Naive B cell (primary cell): ENCODE measurements around the gene CSDE1. TPM values are rescaled to one million over a fixed set of nuclear protein-coding genes. Genes with fewer than 3 reads are reported as not detected.

Source experiments
- ATAC-seq, 2 donors: fragments of 150-1000 bp; cut with Tn5 transposase; 2 replicates each; pipeline ENCODE4 v1.10.0; 2021; ENCODE audit warnings: low read depth in 2 of 2, mild to moderate bottlenecking in 2 of 2, moderate library complexity in 2 of 2
- DNase-seq: peaks from one replicate; pipeline ENCODE4 v3.0.0; 2022
- H3K27ac Mint-ChIP-seq, 6 donors: one replicate each; pipeline ENCODE4 v1.8.0; 2020 to 2022; ENCODE audit warnings: mild to moderate bottlenecking in 6 of 6, mixed read lengths in 6 of 6, moderate library complexity in 5 of 6, inconsistent platforms in 2 of 6
- H3K27me3 Mint-ChIP-seq, 3 donors: one replicate each; pipeline ENCODE4 v1.8.0; 2021 to 2022; ENCODE audit warnings: mixed read lengths in 3 of 3, mild to moderate bottlenecking in 1 of 3
- H3K36me3 Mint-ChIP-seq, 2 donors: one replicate each; pipeline ENCODE4 v1.8.0; 2020 to 2022; ENCODE audit warnings: mixed read lengths in 2 of 2, inconsistent platforms in 1 of 2, mild to moderate bottlenecking in 1 of 2
- H3K4me1 Mint-ChIP-seq, 3 donors: one replicate each; pipeline ENCODE4 v1.8.0; 2020 to 2022; ENCODE audit warnings: mixed read lengths in 3 of 3, inconsistent platforms in 1 of 3, mild to moderate bottlenecking in 1 of 3, moderate library complexity in 1 of 3
- H3K4me3 Mint-ChIP-seq, 8 donors: one replicate each; pipeline ENCODE4 v1.8.0; 2020 to 2022; ENCODE audit warnings: mild to moderate bottlenecking in 8 of 8, mixed read lengths in 8 of 8, moderate library complexity in 8 of 8, inconsistent platforms in 2 of 8
- H3K9me3 Mint-ChIP-seq, 7 donors: one replicate each; pipeline ENCODE4 v1.8.0; 2020 to 2022; ENCODE audit warnings: mixed read lengths in 7 of 7, mild to moderate bottlenecking in 5 of 7, inconsistent platforms in 2 of 7, moderate library complexity in 1 of 7
- polyA plus RNA-seq, 6 donors: library from polyadenylated mRNA; unstranded; fragments of 300-500 nt; fragmentation: Illumina TruSeq; gene quantifications; one replicate each; pipeline ENCODE4 v1.2.3, GENCODE V29; 2021; ENCODE audit warnings: low read depth in 6 of 6

Gene CSDE1
- polyA plus RNA-seq, 6 donors from 2014 or later: 313 to 339 (median 320) TPM

DNA sequence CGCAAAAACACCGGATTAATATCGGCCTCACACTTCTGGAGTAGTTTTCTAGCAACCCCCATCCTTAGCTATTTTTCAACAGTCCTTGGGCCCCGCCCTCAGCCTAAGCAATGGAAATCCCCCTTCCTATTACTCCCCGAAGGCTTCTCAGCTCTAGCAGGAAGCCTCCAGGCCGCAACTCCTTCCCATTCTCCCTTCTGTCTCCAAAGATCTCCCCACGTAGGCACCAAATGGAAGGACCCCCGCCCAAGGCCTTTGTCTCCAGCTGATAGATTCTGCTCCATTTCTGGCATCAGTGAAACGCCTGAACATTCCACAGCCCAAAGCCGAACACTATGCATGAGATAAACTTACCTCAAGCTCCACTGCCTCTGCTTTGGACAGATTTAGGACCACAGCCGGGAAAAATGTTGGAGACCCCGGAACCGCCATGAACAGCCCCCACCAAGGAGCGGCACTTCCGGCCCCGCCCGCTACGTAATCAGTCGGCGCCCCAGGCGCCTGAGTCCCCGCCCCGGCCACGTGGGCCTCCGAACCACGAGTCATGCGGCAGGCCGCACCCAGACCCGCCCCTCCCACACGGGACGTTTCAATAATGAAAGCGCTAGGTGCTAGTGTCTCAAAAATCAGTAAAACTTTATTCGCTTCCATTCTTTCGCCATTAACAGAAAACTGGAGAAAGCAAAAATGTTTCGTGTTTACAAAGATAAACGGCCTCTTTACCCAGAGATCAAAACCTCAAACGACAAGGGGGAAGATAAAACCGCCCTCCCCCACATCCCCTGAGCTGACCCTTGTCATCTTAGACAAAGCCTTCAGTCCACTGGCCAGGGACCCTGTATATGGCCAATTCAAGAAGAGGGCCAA is 41.2 kb downstream of the CSDE1 start, which contains the start of gene NRAS:
Gene NRAS, minus strand, starts transcription at position 468 of the 867 bp plus-strand sequence. CDS start 611 bp downstream, outside the sequence.
- Mint-ChIP-seq H3K9me3 (no peaks in the 10 kb centered on the region), H3K4me3 (peak within 1 kb of the TSS; percentile 89 to 99 (median 98)), H3K36me3 (peaks cover 26 to 27% of the 10 kb centered on the region in 2 donors), H3K4me1 (peaks cover 12 to 27% (median 15%) of the 10 kb centered on the region in 3 donors), H3K27ac (peak within 1 kb of the TSS; percentile 99 to 100 (median 100)), H3K27me3 (no peaks in the 10 kb centered on the region)
- ATAC-seq: peak; percentile 93 to 95
- peak; percentile 94 for DNase-seq

GRCh38 chr1:114715952-114716303 is 41.9 kb downstream of the CSDE1 start:
- H3K27me3 Mint-ChIP-seq: no peaks in the 10 kb centered on the region
- ATAC-seq (no peak), DNase-seq (no peak)
- peak overlapping the region; percentile 99 to 100 (median 100) for H3K27ac Mint-ChIP-seq
- H3K4me1 Mint-ChIP-seq: peaks cover 12 to 27% (median 15%) of the 10 kb centered on the region in 3 donors
- peak overlapping the region; percentile 89 to 99 (median 98) for H3K4me3 Mint-ChIP-seq
- H3K36me3 Mint-ChIP-seq: peaks cover 22 to 23% of the 10 kb centered on the region in 2 donors
- no peaks in the 10 kb centered on the region for H3K9me3 Mint-ChIP-seq

DNA sequence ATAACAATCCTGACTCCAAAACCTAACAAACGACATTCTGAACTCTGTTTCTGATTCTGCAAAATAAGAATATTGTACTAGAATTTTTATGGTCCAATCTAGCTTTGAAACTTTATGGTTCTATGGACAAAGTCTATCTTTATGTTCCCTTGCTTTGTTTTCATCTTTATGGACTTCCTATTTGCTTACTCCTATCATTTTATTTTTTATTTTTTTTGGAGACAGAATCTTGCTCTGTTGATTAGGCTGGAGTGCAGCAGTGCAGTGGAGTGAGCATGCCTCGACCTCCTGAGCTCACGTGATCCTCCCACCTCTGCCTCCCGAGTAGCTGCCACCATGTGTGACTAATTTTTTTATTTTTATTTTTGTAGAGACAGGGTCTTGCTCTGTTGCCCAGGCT is 44.8 kb downstream of the CSDE1 start:
- no peak for ATAC-seq
- Mint-ChIP-seq H3K4me3 (no peak overlapping the region), H3K27me3 (no peaks in the 10 kb centered on the region), H3K27ac (peak overlapping the region in 1 of 6 donors; percentile 66), H3K9me3 (no peaks in the 10 kb centered on the region), H3K4me1 (peaks cover 12 to 24% (median 19%) of the 10 kb centered on the region in 3 donors), H3K36me3 (peaks cover 0 to 15% of the 10 kb centered on the region in 2 donors)
- DNase-seq: no peak

- no peak for DNase-seq
- H3K9me3 Mint-ChIP-seq: no peaks in the 10 kb centered on the region
- H3K4me3 Mint-ChIP-seq: peak overlapping the region in 1 of 8 donors; percentile 56
- ATAC-seq: no peak
- no peaks in the 10 kb centered on the region for H3K27me3 Mint-ChIP-seq
- H3K4me1 Mint-ChIP-seq: peaks cover 0 to 9% (median 6%) of the 10 kb centered on the region in 3 donors
- peaks cover 11 to 26% of the 10 kb centered on the region in 2 donors for H3K36me3 Mint-ChIP-seq
- no peak overlapping the region for H3K27ac Mint-ChIP-seq
Measured at GRCh38 chr1:114710360-114710759, 47.4 kb downstream of the CSDE1 start.

DNA sequence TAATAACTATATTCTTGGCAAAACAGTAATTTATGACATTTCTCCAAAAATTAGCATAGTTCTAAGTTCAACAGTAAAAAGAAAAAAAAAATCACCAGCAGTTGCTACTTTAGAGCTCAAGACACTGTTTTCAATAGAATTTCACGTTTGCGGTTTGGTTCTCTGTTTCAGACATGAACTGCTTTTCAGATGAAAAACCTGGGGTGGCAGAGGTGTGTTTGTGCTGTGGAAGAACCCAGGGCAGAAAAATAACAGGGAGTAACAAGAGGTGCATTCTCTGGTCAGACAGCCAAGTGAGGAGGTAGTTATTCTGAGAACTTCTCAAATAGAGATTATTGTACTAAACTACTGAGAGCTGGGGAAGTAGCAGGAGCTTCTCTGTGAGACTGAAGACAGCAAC is 50.2 kb downstream of the CSDE1 start:
- no peaks in the 10 kb centered on the region for H3K9me3 Mint-ChIP-seq
- no peak overlapping the region for H3K4me3 Mint-ChIP-seq
- no peaks in the 10 kb centered on the region for H3K27me3 Mint-ChIP-seq
- peaks cover 11 to 19% of the 10 kb centered on the region in 2 donors for H3K36me3 Mint-ChIP-seq
- no peak for DNase-seq
- H3K27ac Mint-ChIP-seq: peak overlapping the region in 2 of 6 donors; percentile 20 to 43
- H3K4me1 Mint-ChIP-seq: peaks cover 0 to 3% (median 0%) of the 10 kb centered on the region in 3 donors
- ATAC-seq: no peak

- Mint-ChIP-seq H3K36me3 (peaks cover 11% of the 10 kb centered on the region in 2 donors), H3K27ac (no peak overlapping the region), H3K4me3 (no peak overlapping the region), H3K27me3 (no peaks in the 10 kb centered on the region), H3K4me1 (no peaks in the 10 kb centered on the region), H3K9me3 (no peaks in the 10 kb centered on the region)
- DNase-seq (no peak), ATAC-seq (no peak)
Measured at GRCh38 chr1:114703242-114703641, 54.5 kb downstream of the CSDE1 start.

- no peak overlapping the region for H3K27ac Mint-ChIP-seq
- peaks cover 9 to 10% of the 10 kb centered on the region in 2 donors for H3K36me3 Mint-ChIP-seq
- no peak overlapping the region for H3K4me3 Mint-ChIP-seq
- ATAC-seq (no peak), DNase-seq (no peak)
- no peaks in the 10 kb centered on the region for H3K9me3 Mint-ChIP-seq
- no peaks in the 10 kb centered on the region for H3K27me3 Mint-ChIP-seq
- no peaks in the 10 kb centered on the region for H3K4me1 Mint-ChIP-seq
Measured at GRCh38 chr1:114702737-114703136, 55.0 kb downstream of the CSDE1 start.

DNA sequence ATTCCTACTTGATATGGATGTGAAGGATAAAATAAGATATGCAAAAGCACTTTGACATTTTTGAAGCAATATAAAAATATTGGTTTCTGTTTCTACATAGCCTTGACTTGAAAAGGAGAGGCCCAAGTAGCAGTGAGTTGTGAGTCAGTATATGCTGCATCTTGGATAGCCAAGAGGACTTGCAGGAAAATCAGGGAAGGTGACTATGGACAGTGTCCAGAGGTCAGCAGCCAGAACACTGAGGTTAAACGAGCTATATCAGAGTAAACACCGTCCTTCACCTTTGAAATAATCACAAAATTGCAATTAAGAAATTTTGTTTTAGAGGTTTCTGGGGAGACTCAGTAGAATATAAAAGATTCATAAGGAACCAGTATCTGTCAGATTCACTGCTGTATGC is 55.9 kb downstream of the CSDE1 start:
- Mint-ChIP-seq H3K9me3 (no peaks in the 10 kb centered on the region), H3K4me3 (no peak overlapping the region), H3K36me3 (peaks cover under 1 to 2% of the 10 kb centered on the region in 2 donors), H3K27me3 (peaks cover 0 to 4% (median 3%) of the 10 kb centered on the region in 3 donors), H3K4me1 (no peaks in the 10 kb centered on the region), H3K27ac (peak overlapping the region in 1 of 6 donors; percentile 27)
- no peak for ATAC-seq
- DNase-seq: no peak

DNA sequence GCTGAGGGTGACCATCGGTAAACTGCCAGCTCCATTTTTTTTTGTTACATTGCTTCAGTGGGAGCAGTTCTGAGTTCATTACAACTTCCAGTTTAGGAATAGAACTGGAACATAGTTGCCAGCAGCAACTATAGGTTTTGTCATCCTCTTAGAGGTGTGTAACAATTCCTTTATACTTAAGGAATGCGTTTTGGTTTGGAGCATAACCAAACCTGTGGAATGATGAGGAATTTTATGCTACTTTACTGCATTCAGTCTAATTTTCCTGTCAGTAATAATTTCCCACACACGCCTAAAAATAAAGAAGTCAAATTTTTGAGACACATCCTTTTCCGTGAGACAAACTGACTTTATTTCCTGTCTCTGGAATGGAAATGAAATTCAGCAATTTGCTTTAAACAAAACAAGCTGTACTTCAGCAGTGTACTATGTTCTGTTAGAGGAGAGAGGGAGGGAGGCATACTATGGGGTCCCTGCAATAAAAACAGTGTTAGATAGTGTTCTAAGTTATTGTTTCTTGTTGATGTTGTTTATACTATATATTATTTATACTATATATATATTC is 57.7 kb downstream of the CSDE1 start:
- ATAC-seq: no peak
- Mint-ChIP-seq H3K4me1 (no peaks in the 10 kb centered on the region), H3K27ac (no peak overlapping the region), H3K9me3 (no peaks in the 10 kb centered on the region), H3K36me3 (no peaks in the 10 kb centered on the region), H3K4me3 (no peak overlapping the region), H3K27me3 (peaks cover 0 to 17% (median 9%) of the 10 kb centered on the region in 3 donors)
- DNase-seq: no peak

- H3K4me1 Mint-ChIP-seq: no peaks in the 10 kb centered on the region
- no peaks in the 10 kb centered on the region for H3K9me3 Mint-ChIP-seq
- peaks cover 0 to 20% (median 9%) of the 10 kb centered on the region in 3 donors for H3K27me3 Mint-ChIP-seq
- no peak overlapping the region for H3K4me3 Mint-ChIP-seq
- DNase-seq (no peak), ATAC-seq (no peak)
- H3K36me3 Mint-ChIP-seq: no peaks in the 10 kb centered on the region
- H3K27ac Mint-ChIP-seq: peak overlapping the region in 1 of 6 donors; percentile 29
Measured at GRCh38 chr1:114696810-114697209, 61.0 kb downstream of the CSDE1 start.

DNA sequence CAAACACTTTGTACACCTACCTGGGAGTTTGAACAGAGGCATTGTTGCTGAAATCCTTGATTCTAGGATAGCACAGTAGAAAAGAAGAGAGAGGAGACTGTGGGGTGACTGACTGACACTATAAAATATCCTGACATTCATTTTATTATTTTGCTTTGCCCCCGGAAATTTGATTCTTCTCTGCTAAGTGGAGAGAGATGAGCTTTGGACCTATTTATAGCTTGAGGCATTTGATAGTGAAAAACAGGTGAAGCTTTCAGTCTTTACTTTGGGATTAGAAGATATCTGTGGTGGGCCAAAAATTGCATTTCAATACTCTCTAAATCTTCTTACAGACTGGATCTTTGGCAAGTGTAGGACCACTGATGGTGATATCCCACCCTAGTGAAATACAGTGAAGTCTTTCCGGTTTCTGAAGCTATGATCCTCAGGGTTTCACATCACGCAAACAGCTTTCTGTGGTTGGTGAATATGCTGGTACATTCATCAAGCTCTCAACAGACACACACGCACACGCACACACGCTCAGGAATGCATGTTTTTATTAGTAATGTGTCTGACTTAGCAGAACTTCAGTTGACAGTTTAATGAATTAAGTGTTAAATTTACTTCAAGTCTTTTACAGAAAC is 62.2 kb downstream of the CSDE1 start, which contains the start of gene AMPD1:
Gene AMPD1, minus strand, starts transcription at position 117 of the 629 bp plus-strand sequence. Its CDS starts 75 bp downstream, at position 42.
- H3K27ac Mint-ChIP-seq: no peak within 1 kb of the TSS
- H3K27me3 Mint-ChIP-seq: peaks cover 3 to 25% (median 9%) of the 10 kb centered on the region in 3 donors
- no peaks in the 10 kb centered on the region for H3K36me3 Mint-ChIP-seq
- ATAC-seq: no peak
- no peak within 1 kb of the TSS for H3K4me3 Mint-ChIP-seq
- no peak for DNase-seq
- no peaks in the 10 kb centered on the region for H3K9me3 Mint-ChIP-seq
- no peaks in the 10 kb centered on the region for H3K4me1 Mint-ChIP-seq

- H3K27ac Mint-ChIP-seq: no peak overlapping the region
- ATAC-seq (no peak), DNase-seq (no peak)
- H3K4me1 Mint-ChIP-seq: no peaks in the 10 kb centered on the region
- H3K27me3 Mint-ChIP-seq: peaks cover 10 to 33% (median 11%) of the 10 kb centered on the region in 3 donors
- H3K9me3 Mint-ChIP-seq: no peaks in the 10 kb centered on the region
- H3K36me3 Mint-ChIP-seq: no peaks in the 10 kb centered on the region
- no peak overlapping the region for H3K4me3 Mint-ChIP-seq
Measured at GRCh38 chr1:114694540-114695310, 63.1 kb downstream of the CSDE1 start.

DNA sequence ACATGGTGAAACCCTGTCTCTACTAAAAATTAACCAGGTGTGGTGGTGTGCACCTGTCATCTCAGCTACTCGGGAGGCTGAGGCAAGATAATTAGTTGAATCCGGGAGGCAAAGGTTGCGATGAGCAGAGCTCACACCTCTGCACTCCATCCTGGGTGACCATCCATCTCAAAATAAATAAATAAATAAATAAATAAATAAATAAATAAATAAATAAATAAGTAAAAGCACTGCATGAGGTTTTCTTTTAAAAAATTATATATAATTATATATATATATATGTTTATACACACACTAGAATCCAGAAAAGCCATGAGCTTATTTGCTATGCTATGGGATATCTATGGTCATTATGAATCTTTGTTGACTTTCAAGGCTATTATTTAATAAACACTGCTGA is 64.8 kb downstream of the CSDE1 start:
- DNase-seq (no peak), ATAC-seq (no peak)
- Mint-ChIP-seq H3K4me3 (no peak overlapping the region), H3K4me1 (no peaks in the 10 kb centered on the region), H3K27me3 (peaks cover 27 to 42% (median 27%) of the 10 kb centered on the region in 3 donors), H3K27ac (no peak overlapping the region), H3K36me3 (no peaks in the 10 kb centered on the region), H3K9me3 (no peaks in the 10 kb centered on the region)
